GM18873 (cell line): Measurements from ENCODE around the gene ALG13.
"Not testable (repeated sequence)": the region's sequence is repeated elsewhere in the genome, so short reads cannot be mapped to it uniquely, and the experiment has no call there.

ENCODE experiments used
- ATAC-seq: cut with Tn5 transposase; IDR thresholded peaks from one replicate; pipeline ENCODE4 v1.9.1; 2021; ENCODE audit warnings: mild to moderate bottlenecking, moderate library complexity, moderate number of reproducible peaks; ENCODE audit not compliant: unreplicated experiment, low FRiP score

Gene ALG13

GRCh38 chrX:111743316-111743715, 62.3 kb downstream of the ALG13 start:
- no peak for ATAC-seq

- ATAC-seq = no peak
These were observed 75.5 kb downstream of the ALG13 start for GRCh38 chrX:111756486-111756885.

GRCh38 chrX:111759686-111760085, 78.7 kb downstream of the ALG13 start:
- ATAC-seq = no peak

GRCh38 chrX:111761578-111762135, 80.7 kb downstream of the ALG13 start:
- no peak for ATAC-seq

GRCh38 chrX:111778591-111778990, 97.6 kb downstream of the ALG13 start:
- ATAC-seq = no peak

- ATAC-seq = no peak
These were observed 98.6 kb downstream of the ALG13 start for GRCh38 chrX:111779582-111779981.

- no peak for ATAC-seq
These were observed 103.7 kb downstream of the ALG13 start for GRCh38 chrX:111784667-111785066.

GRCh38 chrX:111790054-111790453, 109.1 kb downstream of the ALG13 start:
- ATAC-seq = not testable (repeated sequence)
